HG03469 (cell line): ENCODE measurements around the gene RAPGEF6.
A peak's percentile ranks its signal among the peaks of the same experiment; 100 is the strongest.
"Not testable (repeated sequence)": the region's sequence is repeated elsewhere in the genome, so short reads cannot be mapped to it uniquely, and the experiment has no call there.

Experiments
- ATAC-seq: cut with Tn5 transposase; IDR thresholded peaks from one replicate; pipeline ENCODE4 v1.9.1; 2021; ENCODE audit warnings: mild to moderate bottlenecking, moderate library complexity, moderate number of reproducible peaks; ENCODE audit not compliant: unreplicated experiment

Gene RAPGEF6

GRCh38 chr5:131514316-131515283 is 120.4 kb downstream of the RAPGEF6 start:
- peak; percentile 41 for ATAC-seq

- ATAC-seq, result no peak
These were observed 121.2 kb downstream of the RAPGEF6 start for GRCh38 chr5:131513780-131514179.

GRCh38 chr5:131511934-131512333 is 123.1 kb downstream of the RAPGEF6 start:
- no peak for ATAC-seq

- no peak for ATAC-seq
These were observed 125.2 kb downstream of the RAPGEF6 start for GRCh38 chr5:131509801-131510200.

- ATAC-seq, result no peak
These were observed 129.7 kb downstream of the RAPGEF6 start for GRCh38 chr5:131505237-131505908.

GRCh38 chr5:131496400-131496713 is 138.7 kb downstream of the RAPGEF6 start:
- ATAC-seq, result peak; percentile 86

GRCh38 chr5:131495536-131496399 is 139.3 kb downstream of the RAPGEF6 start:
- ATAC-seq, result no peak

- no peak for ATAC-seq
These were observed 143.3 kb downstream of the RAPGEF6 start for GRCh38 chr5:131491749-131492148.

GRCh38 chr5:131488463-131488862 is 146.6 kb downstream of the RAPGEF6 start:
- peak; percentile 83 for ATAC-seq

- ATAC-seq, result not testable (repeated sequence)
These were observed 147.7 kb downstream of the RAPGEF6 start for GRCh38 chr5:131487371-131487770.

GRCh38 chr5:131482617-131483016 is 152.4 kb downstream of the RAPGEF6 start:
- no peak for ATAC-seq

- ATAC-seq, result no peak
These were observed 153.5 kb downstream of the RAPGEF6 start for GRCh38 chr5:131481569-131481968.

GRCh38 chr5:131475541-131475941 is 159.5 kb downstream of the RAPGEF6 start:
- no peak for ATAC-seq

GRCh38 chr5:131473731-131474130 is 161.3 kb downstream of the RAPGEF6 start:
- no peak for ATAC-seq

GRCh38 chr5:131466171-131466766 is 168.8 kb downstream of the RAPGEF6 start:
- ATAC-seq, result no peak

- ATAC-seq, result no peak
These were observed 171.4 kb downstream of the RAPGEF6 start for GRCh38 chr5:131463656-131464055.

- no peak for ATAC-seq
These were observed 172.6 kb downstream of the RAPGEF6 start for GRCh38 chr5:131462454-131462853.

GRCh38 chr5:131461742-131462141 is 173.3 kb downstream of the RAPGEF6 start:
- ATAC-seq, result no peak

- no peak for ATAC-seq
These were observed 174.0 kb downstream of the RAPGEF6 start for GRCh38 chr5:131460867-131461572.

GRCh38 chr5:131460133-131460532 is 174.9 kb downstream of the RAPGEF6 start:
- ATAC-seq, result no peak
